DMS153 treated with DMSO at 0.1 percent for 48 hours (cell line): ENCODE results near the gene SMAD6.

Experiments
- DNase-seq: peaks from one replicate; lab custom pipeline; 2025; ENCODE audit not compliant: unreplicated experiment; lab: John Stamatoyannopoulos, UW

SMAD6 gene

DNA sequence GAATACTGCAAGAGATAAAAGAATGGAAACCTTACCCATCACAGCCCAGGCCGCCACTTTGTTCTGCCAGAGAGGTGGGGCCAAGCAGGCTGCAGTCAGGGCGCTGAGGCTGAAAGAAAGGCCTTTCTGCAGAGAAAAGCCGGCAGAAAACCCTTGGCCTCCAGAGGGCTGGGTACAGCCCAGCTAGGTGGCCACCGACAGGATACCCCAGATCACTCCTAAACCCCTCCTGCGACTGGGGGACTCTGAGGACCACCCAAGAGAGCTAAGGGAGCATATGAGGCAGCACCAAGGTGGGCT lies 69.3 kb downstream of the SMAD6 start:
- DNase-seq, result no peak

DNA sequence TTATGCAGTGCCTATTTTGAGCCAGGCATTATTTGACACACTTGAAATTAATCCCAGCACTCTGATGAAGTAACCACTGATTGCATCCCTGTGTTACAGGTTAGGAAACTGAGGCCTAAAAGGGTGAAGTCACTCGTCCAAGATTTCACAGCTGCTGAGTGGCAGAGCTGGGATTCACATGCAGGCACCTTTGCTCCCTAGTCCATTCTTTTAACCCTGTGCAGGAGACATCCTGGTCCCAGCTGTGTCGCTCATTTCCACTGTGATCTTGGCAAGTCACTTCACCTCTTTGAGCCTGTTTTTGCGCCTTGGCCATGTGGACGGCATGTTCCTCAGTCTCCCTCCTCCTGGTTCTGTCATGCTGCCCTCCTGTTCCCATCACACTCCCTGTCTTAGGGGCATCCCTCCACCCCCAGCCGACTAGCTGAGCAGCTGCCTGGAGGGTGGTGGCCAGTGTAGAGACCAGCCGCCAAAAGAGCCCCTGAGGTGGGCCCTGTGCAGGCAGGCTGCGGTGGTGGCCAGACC lies 70.6 kb downstream of the SMAD6 start:
- no peak for DNase-seq

DNA sequence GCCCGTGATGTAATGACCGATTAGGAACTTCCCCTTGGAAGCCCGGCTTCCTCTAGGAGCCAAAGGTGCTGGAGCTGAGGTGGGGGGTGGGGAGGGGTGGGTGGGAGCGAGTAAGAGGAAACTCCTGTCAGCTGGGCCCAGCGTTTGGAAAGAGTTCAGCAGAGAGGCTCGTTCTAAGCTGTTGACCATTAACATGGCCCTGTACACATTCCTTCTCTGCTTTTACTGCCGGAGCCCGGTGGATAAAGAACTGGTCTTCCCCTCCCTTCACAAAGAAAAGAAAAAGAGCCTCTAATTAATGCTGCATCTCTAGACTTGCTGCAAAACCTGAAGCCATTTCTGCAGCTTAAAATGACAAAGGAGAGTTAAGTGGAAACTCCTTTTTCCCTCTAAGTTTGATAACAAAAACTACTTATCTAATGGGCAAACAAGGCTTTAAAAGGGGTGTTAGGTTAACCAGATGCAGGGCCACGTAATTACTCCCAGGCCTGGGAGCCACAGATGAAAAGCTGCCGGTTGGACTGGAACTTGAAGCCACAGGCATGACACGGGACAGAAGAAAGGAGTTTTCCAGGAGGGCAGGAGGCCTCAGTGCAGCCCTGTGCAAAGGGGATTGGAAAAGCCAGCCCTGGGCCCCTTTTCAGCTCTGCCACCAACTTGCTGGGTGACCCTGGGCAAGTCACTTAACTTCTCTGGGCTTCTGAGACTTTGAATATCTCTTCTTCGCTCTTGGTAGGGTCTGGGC lies 71.3 kb downstream of the SMAD6 start:
- DNase-seq, result no peak

DNA sequence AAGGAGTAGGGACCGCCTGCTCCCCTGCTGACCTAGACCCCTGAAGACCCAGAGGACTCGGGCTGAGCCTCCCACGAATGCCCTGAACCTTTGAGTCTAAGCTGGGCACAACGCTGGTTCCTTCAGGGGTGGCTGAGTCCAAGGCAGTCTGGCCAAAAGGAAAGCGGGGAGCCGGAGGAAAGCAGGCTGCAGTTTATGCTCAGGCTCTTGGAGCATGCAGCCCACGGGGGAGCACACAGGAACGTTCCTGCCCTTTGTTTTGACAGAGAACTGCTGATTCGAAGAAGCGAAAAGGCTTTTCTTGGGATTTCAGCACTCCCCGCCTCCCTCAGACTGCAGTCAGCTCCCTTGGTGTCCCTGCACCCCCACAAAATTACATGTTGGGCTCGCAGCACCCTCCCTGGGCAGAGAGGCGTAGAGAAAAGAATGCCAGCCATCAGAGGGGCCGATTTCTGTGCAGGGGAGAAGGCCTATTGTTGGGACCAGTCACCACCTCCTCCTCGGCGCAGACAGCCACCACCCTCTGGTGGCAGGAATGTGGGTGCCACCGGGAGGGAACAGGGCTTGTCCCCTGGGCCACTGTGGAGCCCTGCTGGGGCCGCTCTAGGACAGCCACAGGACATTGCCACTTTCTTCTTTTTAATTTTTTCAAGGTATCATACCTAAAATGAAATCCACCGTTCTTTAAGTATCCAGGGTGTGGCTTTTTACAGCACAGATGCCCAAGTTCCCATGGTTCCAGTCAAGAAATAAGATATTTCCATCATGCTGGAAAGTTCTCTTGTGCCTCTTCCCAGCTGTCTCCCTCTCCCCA lies 72.2 kb downstream of the SMAD6 start:
- DNase-seq, result peak; percentile 4

DNA sequence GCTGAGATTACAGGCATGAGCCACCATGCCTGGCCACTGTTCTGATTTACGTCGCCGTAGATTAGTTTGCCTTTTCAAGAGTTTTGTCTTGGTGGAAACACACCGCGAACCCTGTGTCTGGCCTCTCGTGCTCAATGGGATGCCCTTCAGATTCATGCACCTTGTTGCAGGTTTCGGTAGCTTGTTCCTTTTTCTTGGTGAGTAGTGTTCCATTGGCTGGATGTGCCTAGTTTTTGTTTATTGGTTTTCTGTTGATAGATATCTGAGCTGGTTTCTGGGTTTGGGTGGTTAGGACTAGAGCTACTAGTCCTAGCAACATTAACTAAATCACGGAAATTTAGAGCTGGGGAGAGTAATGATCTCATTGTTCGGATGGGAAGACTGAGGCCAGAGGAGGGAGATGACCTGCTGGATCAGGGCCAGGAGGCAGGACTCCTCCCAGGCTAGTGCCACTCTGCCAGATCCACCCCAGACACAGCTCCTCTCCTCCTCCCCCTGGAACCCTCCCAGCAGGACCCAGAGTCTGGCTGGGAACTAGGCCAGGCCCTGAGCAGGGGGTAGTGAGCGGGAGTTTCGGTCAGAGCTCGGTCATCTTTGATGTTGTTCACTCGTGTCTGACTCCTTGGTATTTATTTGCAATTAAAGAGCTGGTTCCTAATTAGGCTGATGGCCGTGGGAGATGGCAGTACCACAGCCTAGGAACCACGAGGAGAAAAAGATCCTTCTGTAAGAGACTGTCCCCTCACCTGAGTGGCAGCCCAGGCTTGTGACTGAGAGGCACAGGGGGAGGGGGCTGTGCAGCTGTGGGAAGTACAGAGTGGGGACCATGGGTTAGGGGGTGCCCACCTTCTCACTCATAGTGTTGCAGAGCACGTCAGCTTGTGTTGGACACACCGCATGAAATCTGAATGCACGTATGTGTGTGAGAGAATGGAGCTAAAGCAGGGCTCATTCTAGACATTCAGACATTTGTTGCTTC lies 73.4 kb downstream of the SMAD6 start:
- DNase-seq, result no peak

DNA sequence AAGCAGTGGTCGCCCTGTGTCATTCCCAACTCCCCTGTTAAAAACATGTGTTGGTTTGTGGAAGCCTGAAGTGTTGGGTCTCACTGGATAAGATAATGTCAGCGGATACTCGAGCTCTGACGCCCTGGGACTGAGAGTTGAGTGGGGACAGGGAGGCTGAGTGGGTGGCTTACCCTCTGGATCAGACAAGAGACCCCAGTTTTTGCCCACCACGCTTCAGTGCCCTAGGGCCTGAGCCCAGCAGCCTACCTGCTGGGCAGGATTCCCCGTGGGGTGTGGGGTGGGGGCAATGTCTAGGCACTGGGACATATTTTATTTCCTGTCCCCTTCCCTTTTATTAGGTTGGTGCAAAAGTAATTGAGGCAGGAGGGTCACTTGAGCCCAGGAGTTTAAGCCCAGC lies 75.0 kb downstream of the SMAD6 start:
- DNase-seq, result no peak

DNA sequence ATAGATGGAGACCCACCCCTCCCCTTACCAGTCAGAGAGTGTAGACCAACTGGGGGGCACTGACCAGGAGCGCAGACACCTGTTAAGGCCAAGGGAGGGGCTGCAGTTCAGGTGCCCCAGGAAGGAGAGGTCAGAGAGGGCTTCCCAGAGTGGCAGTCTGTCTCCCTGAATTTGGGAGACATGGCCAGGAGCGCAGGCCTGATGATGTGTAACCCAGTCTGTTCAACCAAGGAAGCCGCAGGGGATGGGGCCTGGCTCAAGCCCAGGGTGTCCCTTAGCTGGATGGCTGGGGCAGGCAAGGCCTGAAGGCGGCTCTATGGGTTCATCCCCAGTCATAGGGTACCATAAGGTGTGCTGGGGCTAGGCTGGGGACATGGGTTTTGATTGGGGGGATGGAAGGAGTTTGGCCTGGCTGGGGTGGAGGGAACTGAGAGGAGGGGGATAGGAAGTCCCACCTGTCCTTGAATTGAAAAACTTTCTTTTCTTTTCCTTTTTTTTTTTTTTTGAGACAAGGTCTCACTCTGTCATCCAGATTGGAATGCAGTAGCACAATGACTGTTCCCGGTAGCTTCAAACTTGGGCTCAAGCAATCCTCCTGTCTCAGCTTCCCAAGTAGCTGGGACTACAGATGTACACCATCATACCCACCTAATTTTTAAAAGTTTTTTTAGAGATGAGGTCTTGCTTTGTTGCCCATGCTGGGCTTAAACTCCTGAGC lies 75.7 kb downstream of the SMAD6 start:
- no peak for DNase-seq

DNA sequence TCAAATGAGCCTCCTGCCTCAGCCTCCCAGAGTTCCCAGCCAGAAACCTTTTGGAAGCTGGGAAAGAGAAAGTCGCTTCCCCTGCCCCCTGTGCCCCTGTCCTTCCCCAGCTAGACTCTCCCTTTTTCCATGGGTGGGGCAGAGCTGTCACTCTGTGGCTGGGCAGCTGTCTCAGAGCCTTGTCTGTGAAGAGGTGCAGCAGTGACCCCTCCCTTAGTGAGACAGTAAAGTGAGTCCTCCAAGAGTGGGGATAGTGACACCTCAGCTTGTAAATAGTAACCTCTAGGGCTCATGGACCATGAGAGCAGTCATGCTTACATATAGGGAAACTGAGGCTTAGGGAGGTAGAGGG lies 76.3 kb downstream of the SMAD6 start:
- DNase-seq, result no peak

DNA sequence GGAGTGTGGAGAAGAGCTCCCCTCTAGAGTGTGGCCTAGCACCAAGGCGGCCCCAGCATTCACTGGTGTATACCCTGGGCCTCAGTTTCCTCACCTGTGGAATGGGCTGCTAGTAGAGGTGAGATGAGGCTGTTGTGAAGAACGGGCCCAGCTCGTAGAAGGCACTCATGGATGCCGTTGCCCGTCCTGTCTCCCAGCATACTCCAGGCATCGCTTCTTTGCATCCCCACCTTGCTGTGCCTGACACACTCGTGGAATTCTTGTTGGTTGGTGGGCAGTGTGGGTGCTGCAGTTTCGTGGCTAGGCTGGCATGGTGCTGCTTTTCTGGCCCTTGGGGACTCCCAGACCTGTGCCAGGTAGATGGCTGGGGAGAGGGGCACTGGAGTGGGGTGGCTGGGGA lies 76.7 kb downstream of the SMAD6 start:
- no peak for DNase-seq

DNA sequence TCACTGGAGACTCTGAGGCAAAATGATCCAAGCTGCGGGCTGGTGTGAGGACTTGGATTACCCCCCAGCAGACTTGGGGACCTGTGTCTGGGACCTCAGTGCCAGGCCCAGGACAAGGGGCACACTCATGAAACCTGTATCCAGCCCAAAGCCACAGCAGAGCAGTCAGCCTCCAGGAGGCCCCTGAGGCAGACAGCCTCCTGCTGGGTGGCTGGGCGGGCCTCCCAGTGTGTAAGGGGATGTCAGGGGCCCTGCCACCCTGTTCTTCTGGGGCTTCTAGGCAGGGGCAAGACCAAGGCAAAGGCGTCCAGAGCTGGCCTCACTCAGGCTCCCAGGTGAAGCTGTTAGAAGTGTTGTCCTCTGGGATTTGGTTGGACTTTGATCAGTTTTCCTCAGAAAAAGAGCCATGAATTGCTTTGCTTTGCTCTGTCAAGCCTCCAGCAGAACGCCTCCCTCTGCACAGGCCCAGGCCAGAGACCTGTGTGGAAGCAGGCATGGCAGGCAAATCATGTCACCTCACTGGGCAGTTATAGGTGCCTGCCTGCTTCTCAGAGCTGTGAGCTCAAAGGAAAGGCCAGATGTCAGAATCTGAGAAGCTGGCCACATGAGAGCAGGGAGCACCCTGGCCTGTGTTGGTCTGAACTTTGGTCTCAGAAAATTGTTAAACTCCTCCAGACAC lies 77.4 kb downstream of the SMAD6 start:
- DNase-seq, result no peak

DNA sequence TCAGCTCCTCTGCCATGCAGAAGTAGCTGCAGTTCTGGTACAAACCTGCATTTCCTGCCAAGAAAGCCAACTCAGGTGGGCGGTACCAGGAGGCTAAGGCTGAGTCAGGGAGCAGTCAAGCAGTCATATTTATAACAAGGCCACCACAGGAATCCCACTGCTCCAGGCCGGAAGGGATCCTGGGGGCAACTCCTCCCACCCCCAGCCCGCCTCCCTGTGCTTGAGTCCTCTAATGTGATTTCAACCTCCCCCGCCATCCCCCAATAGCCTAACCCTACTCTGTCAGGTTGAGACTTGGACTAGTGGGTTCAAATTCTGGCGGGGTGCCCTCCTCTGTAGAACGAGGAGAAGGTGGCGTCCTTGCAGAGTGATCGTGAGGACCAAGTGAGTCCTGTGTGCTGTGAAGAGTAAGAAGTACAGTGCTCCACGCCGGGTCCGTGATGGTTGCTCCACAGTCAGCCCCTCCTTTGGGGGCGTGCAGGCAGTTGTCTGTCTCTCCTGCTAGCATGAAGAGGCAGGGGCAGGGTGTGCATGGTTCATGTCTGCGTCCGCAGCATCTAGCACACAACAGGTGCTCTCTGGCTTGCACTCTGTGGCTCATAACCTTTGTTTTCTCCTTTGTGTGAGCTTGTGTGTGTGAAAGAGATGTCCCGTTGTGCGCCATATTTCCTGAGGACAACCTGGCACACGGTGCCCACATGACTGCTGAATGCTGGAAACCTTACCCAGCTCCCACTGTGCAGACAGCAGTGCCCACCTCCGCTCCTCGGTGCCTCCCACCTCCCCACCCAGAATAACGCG lies 78.3 kb downstream of the SMAD6 start:
- DNase-seq, result no peak

DNA sequence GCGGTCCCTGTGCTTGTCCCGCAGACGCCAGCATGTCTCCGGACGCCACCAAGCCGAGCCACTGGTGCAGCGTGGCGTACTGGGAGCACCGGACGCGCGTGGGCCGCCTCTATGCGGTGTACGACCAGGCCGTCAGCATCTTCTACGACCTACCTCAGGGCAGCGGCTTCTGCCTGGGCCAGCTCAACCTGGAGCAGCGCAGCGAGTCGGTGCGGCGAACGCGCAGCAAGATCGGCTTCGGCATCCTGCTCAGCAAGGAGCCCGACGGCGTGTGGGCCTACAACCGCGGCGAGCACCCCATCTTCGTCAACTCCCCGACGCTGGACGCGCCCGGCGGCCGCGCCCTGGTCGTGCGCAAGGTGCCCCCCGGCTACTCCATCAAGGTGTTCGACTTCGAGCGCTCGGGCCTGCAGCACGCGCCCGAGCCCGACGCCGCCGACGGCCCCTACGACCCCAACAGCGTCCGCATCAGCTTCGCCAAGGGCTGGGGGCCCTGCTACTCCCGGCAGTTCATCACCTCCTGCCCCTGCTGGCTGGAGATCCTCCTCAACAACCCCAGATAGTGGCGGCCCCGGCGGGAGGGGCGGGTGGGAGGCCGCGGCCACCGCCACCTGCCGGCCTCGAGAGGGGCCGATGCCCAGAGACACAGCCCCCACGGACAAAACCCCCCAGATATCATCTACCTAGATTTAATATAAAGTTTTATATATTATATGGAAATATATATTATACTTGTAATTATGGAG lies 79.1 kb downstream of the SMAD6 start:
- DNase-seq, result no peak

DNA sequence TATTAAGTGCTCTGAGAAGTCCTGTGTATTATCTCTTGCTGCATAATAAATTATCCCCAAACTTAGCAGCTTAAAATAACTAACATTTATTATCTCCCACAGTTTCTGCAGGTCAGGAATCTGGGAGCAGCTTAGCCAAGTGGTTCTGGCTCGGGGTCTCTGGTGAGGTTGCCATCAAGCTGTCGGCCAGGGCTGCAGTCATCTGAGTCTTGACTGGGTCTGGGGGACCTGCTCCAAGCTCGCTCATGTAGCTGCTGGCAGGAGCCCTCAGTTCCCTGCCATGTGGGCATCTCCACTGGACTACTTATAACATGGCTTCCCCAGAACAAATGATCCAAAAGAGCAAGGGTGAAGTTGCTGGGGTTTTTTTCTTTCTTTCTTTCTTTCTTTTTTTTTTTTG lies 80.7 kb downstream of the SMAD6 start:
- no peak for DNase-seq

DNA sequence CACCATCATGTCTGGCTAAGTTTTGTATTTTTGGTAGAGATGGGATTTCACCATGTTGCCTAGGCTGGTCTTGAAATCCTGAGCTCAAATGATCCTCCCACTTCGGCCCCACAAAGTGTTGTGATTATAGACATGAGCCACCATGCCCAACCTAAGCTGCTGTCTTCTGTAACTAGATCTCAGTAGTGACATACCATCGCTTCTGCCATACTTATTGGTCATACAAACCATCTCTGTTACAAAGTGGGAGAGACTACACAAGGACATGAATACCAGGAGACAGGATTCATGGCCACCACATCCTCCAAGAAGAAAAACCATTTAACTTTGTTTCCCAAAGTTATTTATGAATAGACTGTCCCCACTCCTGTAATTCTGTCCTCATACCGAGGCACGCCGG lies 81.3 kb downstream of the SMAD6 start:
- DNase-seq, result no peak

DNA sequence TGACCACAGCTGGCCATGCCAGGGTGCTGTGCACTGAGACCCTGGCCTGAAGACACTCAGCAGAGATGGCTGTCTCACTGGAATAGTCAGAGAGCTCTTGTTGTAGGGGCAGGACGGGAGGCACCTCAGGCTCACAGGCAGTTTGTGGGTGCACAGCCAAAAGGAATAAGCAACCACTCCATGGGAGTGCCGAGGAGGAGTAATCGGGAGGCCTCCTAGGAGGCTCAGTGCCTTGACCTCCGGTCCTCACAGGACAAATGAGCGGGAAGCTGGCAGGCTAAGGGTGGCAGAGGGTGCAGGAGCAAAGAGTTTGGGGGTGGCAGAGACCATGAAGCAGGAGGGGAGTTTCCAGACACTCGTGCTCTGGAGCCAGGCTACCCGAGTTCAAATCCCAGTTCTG lies 81.7 kb downstream of the SMAD6 start:
- DNase-seq, result no peak

DNA sequence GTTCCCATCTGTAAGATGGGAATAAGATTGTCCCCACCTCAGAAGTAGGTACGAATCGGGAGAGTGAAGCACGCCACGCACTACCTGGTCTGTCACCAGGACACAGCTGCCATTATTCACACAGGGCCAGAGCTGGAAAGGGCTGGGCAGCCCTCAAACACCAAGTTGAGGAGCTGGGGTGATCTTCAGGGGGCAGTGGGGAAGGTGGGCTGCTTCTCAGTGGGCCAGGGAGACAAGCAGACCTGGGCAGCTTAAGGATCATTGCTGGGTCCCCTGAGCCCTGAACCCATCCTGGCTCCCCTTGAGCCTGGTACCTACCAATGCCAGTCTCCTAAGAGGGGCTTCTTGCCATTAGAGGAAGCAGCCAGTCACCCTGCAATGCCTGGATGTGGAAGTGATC lies 82.1 kb downstream of the SMAD6 start:
- DNase-seq, result no peak

DNA sequence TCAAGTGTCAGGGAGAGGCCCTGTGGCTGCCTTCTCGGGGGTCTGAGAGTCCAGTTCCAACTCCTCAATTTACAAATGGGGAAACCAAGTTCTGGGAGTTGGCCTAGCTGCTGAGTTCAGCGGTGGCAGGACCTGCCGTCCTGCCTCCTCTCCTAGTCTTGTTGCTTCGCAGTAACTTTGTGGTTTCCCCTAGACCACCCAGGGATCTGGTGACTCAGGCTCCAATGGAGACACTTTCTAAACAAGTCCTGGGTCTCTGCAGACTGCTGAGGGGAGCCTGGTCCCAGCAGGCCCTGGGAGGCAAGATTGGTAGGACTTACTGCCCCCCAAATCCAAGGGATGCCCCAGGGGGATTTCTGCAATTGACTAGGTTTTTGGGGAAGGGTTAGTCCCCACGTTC lies 83.6 kb downstream of the SMAD6 start:
- DNase-seq, result no peak

DNA sequence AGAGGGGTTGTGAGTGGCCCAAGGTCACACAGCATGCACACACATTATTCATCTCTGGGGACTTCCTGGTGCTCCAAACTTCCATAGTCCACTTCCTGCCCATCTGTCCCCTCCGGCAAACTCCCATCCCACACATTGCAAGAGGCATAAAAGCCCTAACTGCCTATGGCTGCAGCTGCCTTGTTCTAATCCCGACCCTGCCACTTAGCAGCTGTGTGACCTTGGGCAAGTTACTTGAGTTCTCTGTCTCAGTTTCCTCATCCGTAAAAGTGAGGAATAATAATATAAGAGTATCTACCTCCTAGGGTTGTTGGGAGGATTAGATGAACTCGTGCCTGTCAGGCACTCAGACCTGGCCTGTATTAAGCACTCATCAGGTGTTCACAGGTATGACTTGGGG lies 84.2 kb downstream of the SMAD6 start:
- no peak for DNase-seq
